HCT116 (cell line): ENCODE data around the gene KRT14.

Source experiments
- EZH2phosphoT487 ChIP-seq: fragments of 200-600 bp; IDR thresholded peaks from 2 replicates; pipeline ENCODE4 v1.6.1; 2018; ENCODE audit warnings: antibody characterized with exemption, borderline replicate concordance
- POLR2A ChIP-seq: IDR thresholded peaks from 2 replicates; pipeline ENCODE4 v1.7.0; 2011; ENCODE audit warnings: borderline replicate concordance; ENCODE audit not compliant: insufficient read depth, insufficient read length; ENCODE audit errors: extremely low read depth
- POLR2AphosphoS5 ChIP-seq: IDR thresholded peaks from 2 replicates; pipeline ENCODE4 v1.6.1; 2011; ENCODE audit warnings: mild to moderate bottlenecking, low read depth, low read length, moderate library complexity
- YY1 ChIP-seq: IDR thresholded peaks from 2 replicates; pipeline ENCODE4 v1.6.1; 2011; ENCODE audit warnings: low read length, low read depth, moderate library complexity, mild to moderate bottlenecking; ENCODE audit not compliant: insufficient replicate concordance; ENCODE audit errors: extremely low read depth
- TF ChIP-seq, protein P1 (sequence below), 3 experiments: fragments of 200-600 bp in 1 of 3; sonication (generic) in 1 of 3; IDR thresholded peaks in 2 of 3; conservative IDR thresholded peaks in 1 of 3; 2 replicates each; pipeline ENCODE4 v1.5.1; 2012 to 2017; ENCODE audit warnings: low read depth in 2 of 3, low read length in 2 of 3, antibody characterized with exemption in 1 of 3, borderline replicate concordance in 1 of 3, control low read depth in 1 of 3, mild to moderate bottlenecking in 1 of 3, mixed read lengths in 1 of 3, mixed run types in 1 of 3, moderate library complexity in 1 of 3; ENCODE audit not compliant: insufficient read depth in 1 of 3

DNA sequence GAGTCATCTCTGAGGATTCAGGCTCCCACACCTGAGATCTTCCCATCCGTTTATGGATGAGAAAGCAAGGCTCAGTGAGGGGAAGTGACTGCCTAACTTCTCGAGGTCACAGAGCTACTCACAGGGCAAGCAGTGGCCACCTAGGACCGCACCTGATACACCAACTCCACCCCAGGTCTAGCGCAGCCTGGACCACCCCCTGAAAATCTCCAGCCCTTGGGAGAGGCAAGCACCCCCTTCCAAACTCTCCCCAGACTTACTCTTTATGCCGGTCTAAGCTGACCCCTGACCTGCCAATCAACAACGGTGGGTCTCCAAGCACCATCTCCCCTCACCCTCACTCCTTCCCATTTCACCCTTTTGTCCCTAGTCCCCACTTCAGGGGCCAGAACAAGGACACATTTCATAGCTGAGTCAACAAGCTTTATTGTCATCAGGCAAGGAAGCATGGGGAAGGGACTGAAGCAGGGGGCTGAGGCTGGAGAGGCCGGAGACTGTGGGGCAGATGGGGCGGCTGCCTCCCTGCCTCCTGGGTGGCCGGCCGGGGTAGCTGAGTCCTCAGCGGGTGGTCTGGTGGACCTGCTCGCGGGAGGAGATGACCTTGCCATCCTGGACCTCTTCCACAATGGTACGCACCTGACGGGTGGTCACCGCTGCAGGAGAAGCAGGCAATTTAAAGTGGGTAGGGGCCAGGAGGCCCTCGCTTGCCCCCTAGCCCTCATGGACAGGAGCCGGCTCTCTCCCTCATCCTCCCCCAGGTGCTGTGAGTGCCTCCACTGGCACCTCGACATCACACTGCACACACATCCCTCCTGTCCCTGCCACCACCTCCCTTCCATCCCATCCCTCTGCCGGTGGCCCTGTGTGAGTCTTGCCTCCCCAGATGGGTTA lies 32.6 kb upstream of the KRT14 start:
- no peak for TF ChIP-seq YY1
- TF ChIP-seq, protein P1, sequence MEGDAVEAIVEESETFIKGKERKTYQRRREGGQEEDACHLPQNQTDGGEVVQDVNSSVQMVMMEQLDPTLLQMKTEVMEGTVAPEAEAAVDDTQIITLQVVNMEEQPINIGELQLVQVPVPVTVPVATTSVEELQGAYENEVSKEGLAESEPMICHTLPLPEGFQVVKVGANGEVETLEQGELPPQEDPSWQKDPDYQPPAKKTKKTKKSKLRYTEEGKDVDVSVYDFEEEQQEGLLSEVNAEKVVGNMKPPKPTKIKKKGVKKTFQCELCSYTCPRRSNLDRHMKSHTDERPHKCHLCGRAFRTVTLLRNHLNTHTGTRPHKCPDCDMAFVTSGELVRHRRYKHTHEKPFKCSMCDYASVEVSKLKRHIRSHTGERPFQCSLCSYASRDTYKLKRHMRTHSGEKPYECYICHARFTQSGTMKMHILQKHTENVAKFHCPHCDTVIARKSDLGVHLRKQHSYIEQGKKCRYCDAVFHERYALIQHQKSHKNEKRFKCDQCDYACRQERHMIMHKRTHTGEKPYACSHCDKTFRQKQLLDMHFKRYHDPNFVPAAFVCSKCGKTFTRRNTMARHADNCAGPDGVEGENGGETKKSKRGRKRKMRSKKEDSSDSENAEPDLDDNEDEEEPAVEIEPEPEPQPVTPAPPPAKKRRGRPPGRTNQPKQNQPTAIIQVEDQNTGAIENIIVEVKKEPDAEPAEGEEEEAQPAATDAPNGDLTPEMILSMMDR (IDR thresholded peaks at IDR 0.05 in 2 of 3, conservative IDR thresholded peaks at IDR 0.05 in 1 of 3; ENCODE audit: borderline replicate concordance in 1 of 3, insufficient read depth in 1 of 3, low read depth in 2 of 3, low read length in 2 of 3) = no peak
- TF ChIP-seq POLR2AphosphoS5 = no peak
- no peak for TF ChIP-seq POLR2A
- no peak for TF ChIP-seq EZH2phosphoT487
